OCI-LY3 (cell line): ENCODE results near the gene SPATA32.

Experiments used
- EZH2phosphoT487 ChIP-seq: fragments of 200-600 bp; shearing (Covaris generic); IDR thresholded peaks from 2 replicates; pipeline ENCODE4 v1.6.1; 2018; ENCODE audit warnings: antibody characterized with exemption, mixed run types, low read depth
- TF ChIP-seq, protein P1 (sequence below): fragments of 200-600, 300-600 bp; sonication (generic); IDR thresholded peaks from 2 replicates; pipeline ENCODE4 v1.5.1; 2014; ENCODE audit warnings: antibody characterized with exemption, low read length, low read depth

DNA sequence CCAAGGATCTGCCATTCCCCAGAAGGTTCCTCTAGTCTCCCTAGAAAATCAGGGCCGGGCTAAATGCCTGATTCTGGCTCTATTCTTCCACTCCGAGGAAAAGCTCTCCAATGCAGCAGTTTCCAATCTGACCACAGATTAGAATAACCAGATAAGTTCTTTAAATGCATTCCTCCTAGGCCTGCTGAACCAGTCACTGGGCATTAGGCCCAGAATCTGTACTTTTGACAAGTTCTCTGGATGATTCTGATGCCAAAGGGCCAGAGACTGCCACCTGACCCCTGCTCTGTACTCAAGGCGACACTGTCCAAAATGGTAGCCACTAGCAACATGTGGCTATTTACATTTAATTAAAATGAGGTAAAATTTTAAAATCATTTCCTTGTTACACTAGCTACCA lies 32.6 kb upstream of the SPATA32 start:
- TF ChIP-seq, protein P1, sequence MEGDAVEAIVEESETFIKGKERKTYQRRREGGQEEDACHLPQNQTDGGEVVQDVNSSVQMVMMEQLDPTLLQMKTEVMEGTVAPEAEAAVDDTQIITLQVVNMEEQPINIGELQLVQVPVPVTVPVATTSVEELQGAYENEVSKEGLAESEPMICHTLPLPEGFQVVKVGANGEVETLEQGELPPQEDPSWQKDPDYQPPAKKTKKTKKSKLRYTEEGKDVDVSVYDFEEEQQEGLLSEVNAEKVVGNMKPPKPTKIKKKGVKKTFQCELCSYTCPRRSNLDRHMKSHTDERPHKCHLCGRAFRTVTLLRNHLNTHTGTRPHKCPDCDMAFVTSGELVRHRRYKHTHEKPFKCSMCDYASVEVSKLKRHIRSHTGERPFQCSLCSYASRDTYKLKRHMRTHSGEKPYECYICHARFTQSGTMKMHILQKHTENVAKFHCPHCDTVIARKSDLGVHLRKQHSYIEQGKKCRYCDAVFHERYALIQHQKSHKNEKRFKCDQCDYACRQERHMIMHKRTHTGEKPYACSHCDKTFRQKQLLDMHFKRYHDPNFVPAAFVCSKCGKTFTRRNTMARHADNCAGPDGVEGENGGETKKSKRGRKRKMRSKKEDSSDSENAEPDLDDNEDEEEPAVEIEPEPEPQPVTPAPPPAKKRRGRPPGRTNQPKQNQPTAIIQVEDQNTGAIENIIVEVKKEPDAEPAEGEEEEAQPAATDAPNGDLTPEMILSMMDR, result no peak
- TF ChIP-seq EZH2phosphoT487, result no peak
